NCI-H2196 (cell line): ENCODE results near the gene CSDE1.

Source experiments
- DNase-seq: peaks from one replicate; lab custom pipeline; 2025; ENCODE audit not compliant: unreplicated experiment; lab: John Stamatoyannopoulos, UW

The CSDE1 gene

GRCh38 chr1:114750780-114751179, 7.0 kb downstream of the CSDE1 start:
- DNase-seq = peak; percentile 66

GRCh38 chr1:114749835-114750234, 7.9 kb downstream of the CSDE1 start:
- DNase-seq = no peak

GRCh38 chr1:114746450-114747121, 11.2 kb downstream of the CSDE1 start:
- no peak for DNase-seq

GRCh38 chr1:114745291-114745690, 12.5 kb downstream of the CSDE1 start:
- no peak for DNase-seq

- no peak for DNase-seq
Measured at GRCh38 chr1:114741963-114742746, 15.6 kb downstream of the CSDE1 start.

GRCh38 chr1:114740331-114740730, 17.5 kb downstream of the CSDE1 start:
- DNase-seq = no peak

GRCh38 chr1:114737314-114737849, 20.4 kb downstream of the CSDE1 start:
- no peak for DNase-seq

- DNase-seq = no peak
Measured at GRCh38 chr1:114735479-114735878, 22.3 kb downstream of the CSDE1 start.

GRCh38 chr1:114729782-114730181, 28.0 kb downstream of the CSDE1 start:
- DNase-seq = no peak

GRCh38 chr1:114728553-114728952, 29.2 kb downstream of the CSDE1 start:
- DNase-seq = no peak

GRCh38 chr1:114725230-114725629, 32.6 kb downstream of the CSDE1 start:
- DNase-seq = no peak

- DNase-seq = no peak
Measured at GRCh38 chr1:114723915-114724314, 33.9 kb downstream of the CSDE1 start.

GRCh38 chr1:114723457-114723856, 34.3 kb downstream of the CSDE1 start:
- DNase-seq = no peak

GRCh38 chr1:114720492-114720891, 37.3 kb downstream of the CSDE1 start:
- no peak for DNase-seq

GRCh38 chr1:114719424-114719787, 38.4 kb downstream of the CSDE1 start:
- no peak for DNase-seq

GRCh38 chr1:114718661-114719423, 38.9 kb downstream of the CSDE1 start:
- no peak for DNase-seq

- peak; percentile 95 for DNase-seq
Measured at GRCh38 chr1:114716304-114717170, 41.2 kb downstream of the CSDE1 start, which contains the start of gene NRAS. TSS of gene NRAS (minus strand) at chr1:114716771. CDS start at chr1:114716160, 611 bp downstream.

GRCh38 chr1:114715952-114716303, 41.9 kb downstream of the CSDE1 start:
- no peak for DNase-seq

- no peak for DNase-seq
Measured at GRCh38 chr1:114712977-114713376, 44.8 kb downstream of the CSDE1 start.

- no peak for DNase-seq
Measured at GRCh38 chr1:114710360-114710759, 47.4 kb downstream of the CSDE1 start.

GRCh38 chr1:114707604-114708003, 50.2 kb downstream of the CSDE1 start:
- DNase-seq = no peak
